GM23248 (cell line): Measurements from ENCODE around the gene DLL1.

Experiments used
- EZH2 ChIP-seq: fragments of 200-600 bp; sonication (generic); IDR thresholded peaks from 2 replicates; pipeline ENCODE4 v1.6.1; 2018; ENCODE audit warnings: antibody characterized with exemption, mild to moderate bottlenecking; ENCODE audit not compliant: insufficient read depth, poor library complexity, severe bottlenecking
- EZH2phosphoT487 ChIP-seq: fragments of 200-600 bp; sonication (generic); IDR thresholded peaks from 2 replicates; pipeline ENCODE4 v1.6.1; 2018; ENCODE audit warnings: antibody characterized with exemption, moderate library complexity, mild to moderate bottlenecking, low read depth; ENCODE audit not compliant: insufficient read depth

- TF ChIP-seq EZH2phosphoT487 = no peak
- TF ChIP-seq EZH2 = no peak
Observed at GRCh38 chr6:170305805-170306323, 15.0 kb upstream of the DLL1 start.
